H1 (cell line): ENCODE data around the gene VOPP1. TPM values are rescaled to one million over a fixed set of nuclear protein-coding genes. Genes with fewer than 3 reads are reported as not detected.
A peak's percentile ranks its signal among the peaks of the same experiment; 100 is the strongest.

Experiments used
- CTCF ChIA-PET: fragments of 300-600 bp; sonication (Branson Sonifier 250); formaldehyde crosslinking; loops from one replicate; lab custom pipeline; 2021; ENCODE audit not compliant: partially characterized antibody; lab: Charles Lee
- POLR2A ChIA-PET: fragments of 300-600 bp; sonication (Branson Sonifier 250); formaldehyde crosslinking; loops from one replicate; lab custom pipeline; 2021; ENCODE audit warnings: inconsistent platforms; ENCODE audit not compliant: partially characterized antibody; lab: Charles Lee
- DNase-seq, 2 experiments: peaks; one replicate each; pipeline versions ENCODE4 v3.0.0 to v3.0.0-alpha.2; 2010 to 2022; ENCODE audit warnings: low spot score in 2 of 2, low read depth in 1 of 2, mixed read lengths in 1 of 2
- FAIRE-seq: peaks from 2 replicates; lab custom pipeline; 2011; peaks lifted over from hg19 to GRCh38; lab: Jason Lieb, UNC
- H2AFZ ChIP-seq: 2 replicates; pipeline ENCODE4 v1.8.1; 2012; ENCODE audit warnings: low read length, inconsistent platforms
- H2AK5ac ChIP-seq: 2 replicates; pipeline ENCODE4 v1.6.1; 2013; ENCODE audit warnings: low read depth, low read length
- H2BK120ac ChIP-seq: replicated peaks from 2 replicates; pipeline ENCODE3; 2013; ENCODE audit warnings: low read depth, low read length, inconsistent platforms
- H2BK12ac ChIP-seq: 2 replicates; pipeline ENCODE4 v1.6.1; 2013; ENCODE audit warnings: low read depth, low read length
- H2BK15ac ChIP-seq: 2 replicates; pipeline ENCODE4 v1.6.1; 2013; ENCODE audit warnings: low read length
- H2BK20ac ChIP-seq: 2 replicates; pipeline ENCODE4 v1.6.1; 2013; ENCODE audit warnings: low read length
- H2BK5ac ChIP-seq: 2 replicates; pipeline ENCODE4 v1.6.1; 2013; ENCODE audit warnings: low read depth, low read length
- H3K14ac ChIP-seq: 2 replicates; pipeline ENCODE4 v1.6.1; 2013; ENCODE audit warnings: inconsistent platforms; ENCODE audit not compliant: insufficient read length
- H3K18ac ChIP-seq: 2 replicates; pipeline ENCODE4 v1.6.1; 2013; ENCODE audit warnings: low read length; ENCODE audit errors: extremely low read depth
- H3K23ac ChIP-seq: 2 replicates; pipeline ENCODE4 v1.6.1; 2013; ENCODE audit warnings: inconsistent platforms; ENCODE audit not compliant: insufficient read length
- H3K23me2 ChIP-seq: 2 replicates; pipeline ENCODE4 v1.6.1; 2013; ENCODE audit warnings: low read depth, low read length
- H3K27ac ChIP-seq: 2 replicates; pipeline ENCODE4 v1.6.1; 2011; ENCODE audit warnings: low read depth, low read length, inconsistent platforms
- H3K27me3 ChIP-seq, 4 experiments: replicated peaks in 1 of 4; 1 replicate in 1 of 4; 2 replicates in 3 of 4; pipeline versions ENCODE4 v1.6.1 to v1.8.1; 2011 to 2013; ENCODE audit warnings: low read length in 3 of 4, mild to moderate bottlenecking in 3 of 4, inconsistent platforms in 2 of 4, mixed read lengths in 2 of 4, moderate library complexity in 1 of 4; ENCODE audit not compliant: control insufficient read depth in 3 of 4, insufficient read depth in 3 of 4; ENCODE audit errors: extremely low read depth in 1 of 4
- H3K36me3 ChIP-seq, 4 experiments: 2 replicates each; pipeline versions ENCODE4 v1.6.1 to v1.8.1; 2011 to 2013; ENCODE audit warnings: mild to moderate bottlenecking in 4 of 4, low read length in 3 of 4, moderate library complexity in 2 of 4, control low read depth in 1 of 4, inconsistent platforms in 1 of 4; ENCODE audit not compliant: insufficient read depth in 4 of 4, control insufficient read depth in 2 of 4
- H3K4ac ChIP-seq: replicated peaks from 2 replicates; pipeline ENCODE3; 2013; ENCODE audit warnings: low read length, low read depth, mixed read lengths, inconsistent platforms; ENCODE audit not compliant: insufficient read length
- H3K4me1 ChIP-seq, 4 experiments: replicated peaks in 1 of 4; 1 replicate in 1 of 4; 2 replicates in 3 of 4; pipeline versions ENCODE4 v1.6.1 to v1.8.1; 2011 to 2013; ENCODE audit warnings: low read length in 3 of 4, inconsistent platforms in 2 of 4, mixed read lengths in 1 of 4; ENCODE audit not compliant: insufficient read depth in 4 of 4, control insufficient read depth in 3 of 4
- H3K4me2 ChIP-seq, 2 experiments: 2 replicates each; pipeline versions ENCODE4 v1.6.1 to v1.8.1; 2011 to 2013; ENCODE audit warnings: low read depth in 2 of 2, low read length in 2 of 2, control low read depth in 1 of 2, inconsistent platforms in 1 of 2, mild to moderate bottlenecking in 1 of 2; ENCODE audit not compliant: insufficient read depth in 1 of 2
- H3K4me3 ChIP-seq, 4 experiments: fragments of 200-600, 300-600 bp in 1 of 4; sonication (generic), shearing (Covaris generic), sonication (Bioruptor Twin) in 1 of 4; 2 replicates each; pipeline versions ENCODE4 v1.5.1 to v1.8.1; 2011 to 2016; ENCODE audit warnings: low read length in 4 of 4, low read depth in 3 of 4, control low read depth in 2 of 4, inconsistent platforms in 2 of 4, mild to moderate bottlenecking in 2 of 4, mixed read lengths in 1 of 4, moderate library complexity in 1 of 4; ENCODE audit not compliant: insufficient read depth in 2 of 4; ENCODE audit errors: extremely low read depth in 1 of 4
- H3K56ac ChIP-seq: replicated peaks from 2 replicates; pipeline ENCODE3; 2013; ENCODE audit warnings: low read depth, mild to moderate bottlenecking, mixed read lengths, low read length, inconsistent platforms; ENCODE audit not compliant: insufficient read length
- H3K79me1 ChIP-seq: 2 replicates; pipeline ENCODE4 v1.6.1; 2013; ENCODE audit warnings: low read depth, low read length, control low read depth
- H3K79me2 ChIP-seq, 2 experiments: 2 replicates each; pipeline versions ENCODE4 v1.6.1 to v1.8.1; 2012 to 2013; ENCODE audit warnings: low read length in 2 of 2, mild to moderate bottlenecking in 2 of 2, inconsistent platforms in 1 of 2; ENCODE audit not compliant: insufficient read depth in 2 of 2, control insufficient read depth in 1 of 2
- H3K9ac ChIP-seq, 4 experiments: replicated peaks in 1 of 4; 1 replicate in 1 of 4; 2 replicates in 3 of 4; pipeline versions ENCODE4 v1.6.1 to v1.8.1; 2011 to 2013; ENCODE audit warnings: low read depth in 3 of 4, low read length in 3 of 4, control low read depth in 2 of 4, mild to moderate bottlenecking in 2 of 4, moderate library complexity in 2 of 4, inconsistent platforms in 1 of 4; ENCODE audit errors: extremely low read depth in 1 of 4
- H3K9me3 ChIP-seq, 2 experiments: 2 replicates each; pipeline versions ENCODE4 v1.6.1 to v1.8.1; 2012 to 2013; ENCODE audit warnings: mild to moderate bottlenecking in 2 of 2, moderate library complexity in 2 of 2, control low read depth in 1 of 2, inconsistent platforms in 1 of 2, low read depth in 1 of 2, low read length in 1 of 2, mixed read lengths in 1 of 2; ENCODE audit not compliant: insufficient read depth in 2 of 2
- H4K20me1 ChIP-seq, 2 experiments: replicated peaks in 1 of 2; 2 replicates each; pipeline versions ENCODE3 to v1.8.1; 2011 to 2013; ENCODE audit warnings: inconsistent platforms in 2 of 2, low read length in 2 of 2, mild to moderate bottlenecking in 1 of 2; ENCODE audit not compliant: insufficient read depth in 2 of 2, control insufficient read depth in 1 of 2
- H4K5ac ChIP-seq: 2 replicates; pipeline ENCODE4 v1.6.1; 2013; ENCODE audit warnings: low read length, low read depth, mixed read lengths, inconsistent platforms; ENCODE audit not compliant: insufficient read length
- H4K8ac ChIP-seq: 2 replicates; pipeline ENCODE4 v1.8.0; 2013; ENCODE audit warnings: mild to moderate bottlenecking, moderate library complexity, low read length, inconsistent platforms; ENCODE audit not compliant: insufficient read depth; ENCODE audit errors: extremely low read depth
- H4K91ac ChIP-seq: replicated peaks from 2 replicates; pipeline ENCODE3; 2013; ENCODE audit warnings: low read length, mixed read lengths, inconsistent platforms; ENCODE audit not compliant: insufficient read length
- CEBPB ChIP-seq: IDR thresholded peaks from 2 replicates; pipeline ENCODE4 v1.6.1; 2012; ENCODE audit warnings: low read depth, low read length
- CHD2 ChIP-seq: IDR thresholded peaks from 2 replicates; pipeline ENCODE4 v1.6.1; 2012; ENCODE audit warnings: low read length, improper control_type of control experiment
- EGR1 ChIP-seq: IDR thresholded peaks from 2 replicates; pipeline ENCODE4 v1.6.1; 2011; ENCODE audit warnings: low read depth, low read length, borderline replicate concordance
- EZH2 ChIP-seq: fragments of 200-600 bp; sonication (generic); IDR thresholded peaks from 2 replicates; pipeline ENCODE4 v1.7.1; 2012; ENCODE audit warnings: low read depth, mild to moderate bottlenecking, moderate library complexity, low read length, inconsistent platforms; ENCODE audit not compliant: severe bottlenecking
- GTF2F1 ChIP-seq: IDR thresholded peaks from 2 replicates; pipeline ENCODE4 v1.6.1; 2012; ENCODE audit warnings: low read depth, low read length, improper control_type of control experiment, borderline replicate concordance
- HDAC6 ChIP-seq: IDR thresholded peaks from one replicate; pipeline ENCODE4 v1.7.1; 2012; ENCODE audit warnings: low read depth, mild to moderate bottlenecking, inconsistent platforms, low read length, moderate library complexity
- JUN ChIP-seq: IDR thresholded peaks from 2 replicates; pipeline ENCODE4 v1.6.1; 2011; ENCODE audit warnings: low read depth, mild to moderate bottlenecking, improper control_type of control experiment, low read length
- JUND ChIP-seq: IDR thresholded peaks from 2 replicates; pipeline ENCODE4 v1.6.1; 2011; ENCODE audit warnings: mild to moderate bottlenecking, improper control_type of control experiment, low read length
- SUZ12 ChIP-seq: fragments of 200-600 bp; sonication (generic); IDR thresholded peaks from 2 replicates; pipeline ENCODE4 v1.6.1; 2012; ENCODE audit warnings: mild to moderate bottlenecking, inconsistent platforms, low read length, moderate library complexity, mixed read lengths
- WGBS, 2 experiments: shearing (Covaris generic) in 1 of 2; methylation state at CpG; one replicate each; pipeline versions ENCODE4 v1.1.6 to v1.1.7; 2013 to 2015; ENCODE audit warnings: low lambda C conversion rate in 2 of 2, mixed read lengths in 2 of 2, inconsistent platforms in 1 of 2, low coverage in 1 of 2, missing lambda C conversion rate in 1 of 2; ENCODE audit not compliant: insufficient replicate concordance in 2 of 2, insufficient coverage in 1 of 2, insufficient read length in 1 of 2; ENCODE audit errors: extremely low coverage in 1 of 2, missing lambda C conversion rate in 1 of 2; 5-methylcytosine and 5-hydroxymethylcytosine counted together
- polyA plus RNA-seq, 7 experiments: library from polyadenylated mRNA; depleted of rRNA in 3 of 7; stranded (reverse) in 5 of 7; unstranded in 2 of 7; fragments of >200 nt in 5 of 7; fragments of 200-250 nt in 2 of 7; gene quantifications; 1 replicate in 5 of 7; 2 replicates in 1 of 7; 4 replicates in 1 of 7; pipeline versions ENCODE4 v1.2.1 to v1.2.3, GENCODE V29; 2011 to 2013; ENCODE audit warnings: missing spikeins in 2 of 7, mixed read lengths in 2 of 7
- total RNA-seq: library from RNA; stranded (reverse); fragmentation: NEBNext Ultra II Directional; extraction: Animal tissue kit (Norgen Biotek cat#: 25700); gene quantifications from 2 replicates; pipeline ENCODE4 v1.2.1, GENCODE V29; 2021
- TF ChIP-seq, protein P1 (sequence below): IDR thresholded peaks from 2 replicates; pipeline ENCODE4 v1.6.1; 2012; ENCODE audit warnings: inconsistent platforms
- TF ChIP-seq, protein P2 (sequence below): IDR thresholded peaks from 2 replicates; pipeline ENCODE4 v1.6.1; 2012; ENCODE audit warnings: low read length, inconsistent platforms

The VOPP1 gene
- total and polyA plus RNA-seq, 2 of the 8 experiments (the other 6 are each of a cell fraction or from before 2014, with no cell fraction given), result 44.7 to 83.0 TPM

DNA sequence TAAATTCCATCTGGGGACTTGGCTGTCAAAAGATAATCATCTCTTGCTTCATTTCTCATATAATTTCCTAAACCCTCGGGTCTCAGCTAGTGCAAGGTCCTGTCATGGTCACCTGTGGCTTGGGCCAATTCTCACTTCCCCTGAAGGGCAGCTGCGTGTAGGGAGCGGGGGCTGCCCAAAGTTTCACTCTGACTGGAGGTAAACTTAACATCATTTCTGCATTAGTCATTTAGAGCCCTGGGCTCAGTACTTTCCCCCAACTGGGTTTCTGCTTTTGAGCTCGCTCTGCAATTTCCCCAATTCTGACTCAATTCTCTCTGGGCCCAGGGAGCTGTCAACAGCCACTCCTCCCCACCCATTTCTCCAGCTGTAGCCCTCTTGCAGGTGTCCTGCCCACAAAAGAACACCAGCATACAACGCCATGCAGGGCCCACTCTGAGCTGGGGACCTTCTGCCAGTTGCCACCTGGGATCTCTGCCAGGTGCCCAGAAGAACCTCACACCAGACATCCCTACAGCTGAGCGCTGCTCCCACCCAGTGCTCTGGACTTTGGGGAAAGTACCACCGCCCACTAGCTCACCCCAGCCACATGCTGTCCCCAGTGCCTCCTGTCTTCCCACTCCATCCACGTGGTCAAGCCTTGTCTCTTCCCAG lies 37.9 kb downstream of the VOPP1 start:
- no peak overlapping the region for H3K56ac ChIP-seq
- peaks cover 0 to 90% of the 10 kb centered on the region in 2 experiments for H3K79me2 ChIP-seq
- no peaks in the 10 kb centered on the region for H3K9me3 ChIP-seq
- H4K8ac ChIP-seq, result peak overlapping the region; percentile 6; the same call in 1 of the 2 replicates
- H3K23ac ChIP-seq, result no peak overlapping the region
- no peak overlapping the region for H3K4me3 ChIP-seq
- no peak overlapping the region for H3K9ac ChIP-seq
- peaks cover 26% of the 10 kb centered on the region for H3K79me1 ChIP-seq
- 84% methylated on average over 8 of the region's 8 CpGs; no CpG with 5 or more reads in 1 of the 2 experiments for WGBS, 2 experiments
- ChIA-PET CTCF (interaction anchor here (0.7 to 2.8 kb wide), 9 partner anchors 9 to 208 kb away, joined by 3 to 10 read pairs (median 3); no protein-coding TSS in a partner anchor), POLR2A (interaction anchor here (1.0 to 1.2 kb wide), 4 partner anchors 13 to 168 kb away, joined by 3 to 4 read pairs (median 3); no protein-coding TSS in a partner anchor)
- H3K27ac ChIP-seq, result no peak overlapping the region
- no peak overlapping the region for H3K14ac ChIP-seq
- no peaks in the 10 kb centered on the region for H3K36me3 ChIP-seq
- no peaks in the 10 kb centered on the region for H3K23me2 ChIP-seq
- H2AFZ ChIP-seq, result no peak overlapping the region
- no peak overlapping the region for H3K4ac ChIP-seq
- no peak overlapping the region for H3K4me2 ChIP-seq
- H3K27me3 ChIP-seq, result no peaks in the 10 kb centered on the region
- H4K20me1 ChIP-seq, result peaks cover 11 to 26% of the 10 kb centered on the region in 2 experiments
- FAIRE-seq, result no peak
- no peak overlapping the region for H3K18ac ChIP-seq
- no peak overlapping the region for H2BK120ac ChIP-seq
- H4K91ac ChIP-seq, result no peak overlapping the region
- no peak overlapping the region for H4K5ac ChIP-seq
- H2AK5ac ChIP-seq, result no peak overlapping the region
- H2BK12ac ChIP-seq, result no peak overlapping the region
- no peak overlapping the region; the same call in 1 of the 2 replicates for H2BK15ac ChIP-seq
- peaks cover 8 to 24% (median 18%) of the 10 kb centered on the region in 4 experiments for H3K4me1 ChIP-seq
- DNase-seq, result no peak
- H2BK5ac ChIP-seq, result no peak overlapping the region
- H2BK20ac ChIP-seq, result no peak overlapping the region
- TF ChIP-seq, protein P1, sequence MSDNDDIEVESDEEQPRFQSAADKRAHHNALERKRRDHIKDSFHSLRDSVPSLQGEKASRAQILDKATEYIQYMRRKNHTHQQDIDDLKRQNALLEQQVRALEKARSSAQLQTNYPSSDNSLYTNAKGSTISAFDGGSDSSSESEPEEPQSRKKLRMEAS, result no peak
- TF ChIP-seq JUN, result no peak
- TF ChIP-seq CEBPB, result no peak
- TF ChIP-seq, protein P2, sequence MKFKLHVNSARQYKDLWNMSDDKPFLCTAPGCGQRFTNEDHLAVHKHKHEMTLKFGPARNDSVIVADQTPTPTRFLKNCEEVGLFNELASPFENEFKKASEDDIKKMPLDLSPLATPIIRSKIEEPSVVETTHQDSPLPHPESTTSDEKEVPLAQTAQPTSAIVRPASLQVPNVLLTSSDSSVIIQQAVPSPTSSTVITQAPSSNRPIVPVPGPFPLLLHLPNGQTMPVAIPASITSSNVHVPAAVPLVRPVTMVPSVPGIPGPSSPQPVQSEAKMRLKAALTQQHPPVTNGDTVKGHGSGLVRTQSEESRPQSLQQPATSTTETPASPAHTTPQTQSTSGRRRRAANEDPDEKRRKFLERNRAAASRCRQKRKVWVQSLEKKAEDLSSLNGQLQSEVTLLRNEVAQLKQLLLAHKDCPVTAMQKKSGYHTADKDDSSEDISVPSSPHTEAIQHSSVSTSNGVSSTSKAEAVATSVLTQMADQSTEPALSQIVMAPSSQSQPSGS, result no peak
- TF ChIP-seq EGR1, result no peak
- TF ChIP-seq JUND, result no peak
- no peak for TF ChIP-seq CHD2
- no peak for TF ChIP-seq HDAC6
- TF ChIP-seq EZH2, result no peak
- no peak for TF ChIP-seq GTF2F1
- no peak for TF ChIP-seq SUZ12
